GM18520 (cell line): ENCODE data around the gene PLAAT2.
A peak's percentile ranks its signal among the peaks of the same experiment; 100 is the strongest.
"Not testable (repeated sequence)": the region's sequence is repeated elsewhere in the genome, so short reads cannot be mapped to it uniquely, and the experiment has no call there.

ENCODE experiments used
- ATAC-seq: cut with Tn5 transposase; IDR thresholded peaks from one replicate; pipeline ENCODE4 v1.9.1; 2021; ENCODE audit not compliant: unreplicated experiment

PLAAT2 gene

DNA sequence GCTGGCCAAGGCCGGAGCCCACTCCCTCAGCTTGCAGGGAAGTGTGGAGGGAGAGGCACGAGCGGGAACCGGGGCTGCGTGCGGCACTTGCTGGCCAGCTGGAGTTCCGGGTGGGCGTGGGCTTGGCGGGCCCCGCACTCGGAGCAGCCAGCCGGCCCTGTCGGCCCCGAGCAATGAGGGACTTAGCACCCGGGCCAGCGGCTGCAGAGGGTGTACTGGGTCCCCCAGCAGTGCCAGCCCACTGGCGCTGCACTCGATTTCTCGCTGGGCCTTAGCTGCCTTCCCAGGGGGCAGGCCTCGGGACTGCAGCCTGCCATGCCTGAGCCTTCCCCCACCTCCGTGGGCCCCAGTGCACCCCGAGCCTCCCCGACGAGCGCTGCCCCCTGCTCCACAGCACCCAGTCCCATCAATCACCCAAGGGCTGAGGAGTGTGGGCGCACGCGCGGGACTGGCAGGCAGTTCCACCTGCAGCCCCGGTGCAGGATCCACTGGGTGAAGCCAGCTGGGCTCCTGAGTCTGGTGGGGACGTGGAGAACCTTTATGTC is 13.0 kb downstream of the PLAAT2 start:
- ATAC-seq: not testable (repeated sequence)

DNA sequence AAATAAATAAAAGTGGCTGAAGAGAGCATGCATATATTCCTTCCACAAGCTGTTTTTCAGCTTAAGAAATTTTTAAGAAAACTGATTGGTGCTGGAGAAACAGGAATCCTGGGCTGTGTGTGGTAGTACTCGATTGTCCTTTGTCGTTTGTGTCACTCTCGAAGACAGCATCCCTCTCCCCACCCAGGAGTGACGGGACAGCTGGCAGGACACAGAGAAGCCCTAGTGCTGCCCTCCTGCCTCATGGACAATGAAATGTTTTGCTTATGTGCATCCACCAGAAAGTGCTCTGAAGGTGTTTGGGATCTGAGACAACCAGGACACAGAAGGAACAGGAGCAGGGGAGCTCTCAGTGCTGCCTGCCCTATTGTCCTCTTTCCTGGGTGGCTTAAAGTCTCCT is 13.8 kb downstream of the PLAAT2 start:
- no peak for ATAC-seq

DNA sequence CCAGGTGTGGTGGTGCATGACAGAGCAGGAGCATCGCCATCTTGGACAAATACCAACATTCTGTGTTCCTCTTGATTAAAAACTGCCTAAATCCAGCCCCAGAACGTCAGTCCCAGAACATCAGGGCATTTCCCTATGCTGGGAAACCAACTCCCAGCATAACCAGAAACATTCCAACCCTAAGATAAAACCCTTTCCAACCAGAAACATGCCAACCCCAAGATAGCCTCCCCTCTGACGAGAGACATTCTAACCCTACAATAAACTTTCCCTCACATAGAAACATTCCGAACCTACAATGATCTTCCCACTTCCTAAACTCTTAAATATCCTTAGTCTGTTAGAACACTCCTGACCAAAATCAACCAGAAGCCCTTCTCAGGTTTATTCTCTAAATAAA is 15.0 kb downstream of the PLAAT2 start:
- ATAC-seq: no peak

DNA sequence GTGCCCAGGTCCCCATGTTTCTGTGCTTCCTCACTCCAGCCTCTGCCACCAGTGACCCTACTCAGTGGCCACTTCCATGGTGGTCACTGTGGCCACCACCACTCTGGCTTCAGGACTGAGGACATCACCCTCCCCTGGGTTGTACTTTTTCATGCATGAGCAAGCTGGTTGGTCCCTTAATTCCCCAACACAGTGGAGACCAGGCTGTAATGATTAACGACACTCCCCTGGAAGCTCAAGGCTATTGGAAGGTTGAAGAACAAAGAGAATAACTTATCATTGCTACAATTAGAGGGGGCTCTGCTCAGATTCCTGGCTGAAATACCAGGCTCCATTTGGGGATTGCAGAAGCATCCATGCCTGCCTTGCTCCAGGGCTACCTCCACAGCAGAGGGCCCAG is 16.1 kb downstream of the PLAAT2 start:
- no peak for ATAC-seq

DNA sequence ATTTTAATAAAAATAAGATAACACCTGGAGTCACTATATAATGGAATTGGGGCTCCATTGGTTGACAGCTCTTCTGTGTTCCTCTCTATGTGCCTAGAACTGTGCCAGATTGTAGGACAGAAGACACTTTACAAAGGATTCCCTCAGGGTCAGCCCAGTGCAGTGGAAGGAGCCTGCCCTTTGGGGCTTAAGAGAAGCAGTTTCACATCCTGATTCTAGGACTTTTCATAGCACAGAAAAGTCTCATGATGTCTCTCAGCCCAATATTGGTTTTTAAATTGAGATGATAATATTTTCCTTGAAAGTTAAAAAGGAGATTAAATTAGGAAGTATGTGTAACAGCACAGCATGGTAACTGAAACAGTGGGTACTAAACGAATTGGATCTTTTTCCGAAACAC is 19.5 kb downstream of the PLAAT2 start:
- ATAC-seq: no peak

DNA sequence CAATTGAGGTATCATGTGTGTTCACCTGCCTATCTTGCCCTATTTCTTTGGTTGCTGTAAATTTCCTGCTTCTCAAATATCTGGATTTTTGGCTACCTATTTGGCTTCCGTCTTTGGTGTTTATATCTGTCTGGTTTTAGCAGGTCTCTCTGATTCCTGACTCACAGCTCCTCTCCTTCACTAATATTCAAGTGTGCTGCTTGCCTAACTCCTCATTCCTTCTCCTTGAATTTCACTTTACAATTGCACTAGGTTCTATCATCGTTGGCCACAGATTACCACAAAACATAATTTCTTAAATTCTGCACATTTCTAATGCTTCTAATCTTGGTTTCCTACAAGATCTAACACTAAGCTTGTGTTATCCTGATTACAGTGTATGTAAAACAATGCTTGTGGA is 20.7 kb downstream of the PLAAT2 start:
- not testable (repeated sequence) for ATAC-seq

DNA sequence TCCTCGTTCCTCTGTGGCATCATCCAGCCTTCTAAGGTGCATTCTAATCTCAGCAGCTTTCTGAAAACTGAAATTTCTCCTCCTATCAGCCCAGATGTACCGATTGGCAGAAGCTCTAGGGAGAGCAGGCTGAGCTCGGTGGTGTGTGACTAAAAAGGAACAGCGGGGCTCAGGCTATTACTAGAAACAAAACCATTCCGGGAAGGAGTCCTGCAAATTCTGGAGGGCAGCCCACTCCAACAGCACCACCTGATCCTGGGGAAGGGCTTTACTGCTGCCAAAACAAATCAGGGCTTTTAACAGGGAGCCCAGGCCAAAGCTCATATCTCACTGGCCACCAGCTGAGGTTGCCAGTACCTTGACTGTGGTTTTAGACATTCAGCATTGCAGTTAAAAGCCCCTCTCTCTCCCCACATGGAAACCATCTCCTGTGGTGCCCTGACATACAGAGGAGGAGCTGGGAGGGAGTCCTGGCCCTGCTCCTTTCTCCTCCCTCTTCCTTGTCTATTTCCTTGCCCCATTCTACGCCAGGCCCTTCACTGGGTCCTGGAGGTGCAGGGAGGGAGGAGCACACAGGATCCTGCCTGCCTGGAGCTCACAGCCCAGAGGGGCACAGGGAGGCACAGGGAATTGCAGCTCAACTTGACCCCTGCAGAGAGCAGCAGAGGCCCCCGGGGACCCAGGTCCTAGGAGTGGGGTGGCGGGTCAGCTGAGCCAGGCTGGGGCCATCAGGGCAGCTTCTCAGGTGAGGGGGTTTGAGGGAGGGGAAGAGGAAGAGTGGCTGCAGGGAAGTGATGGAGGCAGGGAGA is 25.7 kb downstream of the PLAAT2 start:
- no peak for ATAC-seq

DNA sequence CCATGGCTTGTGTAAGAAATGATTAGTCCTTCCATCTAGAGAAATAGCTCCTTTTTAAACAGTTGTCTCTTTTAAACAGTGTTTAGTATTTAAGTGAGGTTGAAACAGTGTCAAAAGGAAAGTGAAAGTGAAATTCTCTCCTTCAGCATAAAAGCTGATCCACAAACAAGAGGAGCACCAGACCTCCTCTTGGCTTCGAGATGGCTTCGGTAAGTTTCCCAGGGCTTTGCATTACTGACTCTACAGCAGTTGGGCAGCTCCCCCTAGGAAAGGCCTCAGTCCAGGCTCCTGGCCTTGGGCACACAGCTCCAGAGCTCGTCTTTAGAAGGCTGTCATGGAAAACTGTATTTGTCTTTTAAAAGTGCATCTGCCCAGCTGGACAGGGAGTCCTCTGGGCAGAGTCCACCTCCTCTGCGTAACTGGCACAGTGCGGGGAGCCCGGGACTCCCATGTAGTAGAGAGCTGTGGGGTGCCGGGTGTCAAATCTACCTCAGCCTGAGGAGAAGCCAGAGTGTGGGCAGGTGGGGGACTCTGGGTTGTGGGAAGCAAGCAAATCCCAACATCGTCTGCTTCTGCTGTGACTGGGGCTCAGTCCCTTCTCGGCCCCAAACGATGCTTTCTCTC is 26.4 kb downstream of the PLAAT2 start, which contains the start of gene PLAAT4:
Gene PLAAT4, plus strand, starts transcription at position 140 of the 624 bp plus-strand sequence. Its CDS starts 61 bp downstream, at position 201.
- ATAC-seq: no peak

DNA sequence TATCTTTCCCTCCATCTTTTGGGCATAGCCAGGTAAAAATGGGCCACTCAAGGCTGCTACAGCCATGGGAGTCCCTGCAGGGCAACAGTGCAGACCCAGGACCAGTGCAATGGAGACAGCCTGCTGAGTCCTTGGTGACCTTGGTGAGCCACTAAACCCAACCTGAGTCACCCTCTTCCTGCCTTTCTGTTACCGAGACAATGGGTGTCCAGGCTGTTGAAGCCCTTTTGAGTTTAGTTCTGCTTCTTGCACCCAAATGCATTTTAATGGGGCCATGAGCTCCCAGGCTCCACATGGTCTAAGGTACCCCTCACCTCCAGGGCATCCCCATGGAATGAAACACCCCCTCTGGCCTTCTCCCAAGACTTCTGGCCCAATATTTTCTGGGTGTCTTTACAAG is 27.4 kb downstream of the PLAAT2 start:
- ATAC-seq: no peak

DNA sequence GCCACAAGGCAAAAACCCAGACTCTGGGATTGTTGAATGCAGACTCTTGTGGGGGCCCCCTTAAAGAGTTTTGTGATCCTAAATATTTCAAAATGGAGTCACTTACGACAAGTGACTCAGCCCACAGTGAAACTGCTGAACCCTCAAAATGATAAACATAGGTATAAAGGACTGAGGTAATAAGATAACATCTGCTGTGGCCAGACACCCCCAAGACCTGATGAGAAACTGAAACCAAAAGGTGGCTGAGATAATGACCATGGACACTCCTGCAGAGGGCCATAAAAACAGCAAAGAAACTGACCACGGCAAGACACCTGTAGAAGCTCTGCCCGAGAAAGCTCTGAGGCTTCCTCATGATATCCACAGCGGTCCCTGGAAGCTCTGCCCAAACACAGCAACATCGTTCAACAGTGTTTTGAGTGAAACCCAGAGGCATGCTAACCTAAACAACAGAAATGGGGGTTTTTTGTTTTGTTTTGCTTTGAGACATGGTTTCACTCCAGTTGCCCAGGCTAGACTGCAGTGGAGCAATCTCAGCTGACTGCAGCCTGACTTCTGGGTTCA is 28.2 kb downstream of the PLAAT2 start:
- no peak for ATAC-seq

DNA sequence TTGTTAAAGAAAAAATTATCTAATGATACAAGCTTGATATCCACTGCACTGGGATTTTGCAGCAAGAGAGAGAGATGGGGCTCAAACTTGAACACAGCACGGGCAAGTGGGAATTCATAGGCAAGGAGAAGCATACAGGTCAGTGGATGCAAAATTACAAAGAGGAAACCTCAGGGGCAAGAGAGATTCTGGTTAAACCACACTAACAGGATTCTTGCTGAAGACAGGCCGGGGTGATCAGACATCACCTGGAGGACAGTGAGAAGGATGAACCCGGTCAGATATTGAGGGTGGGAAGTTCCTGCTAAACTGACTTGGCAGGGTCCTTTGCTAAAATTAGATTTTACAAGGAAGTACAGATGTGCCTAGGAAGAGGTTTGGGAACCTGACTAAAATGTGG is 29.1 kb downstream of the PLAAT2 start:
- no peak for ATAC-seq

DNA sequence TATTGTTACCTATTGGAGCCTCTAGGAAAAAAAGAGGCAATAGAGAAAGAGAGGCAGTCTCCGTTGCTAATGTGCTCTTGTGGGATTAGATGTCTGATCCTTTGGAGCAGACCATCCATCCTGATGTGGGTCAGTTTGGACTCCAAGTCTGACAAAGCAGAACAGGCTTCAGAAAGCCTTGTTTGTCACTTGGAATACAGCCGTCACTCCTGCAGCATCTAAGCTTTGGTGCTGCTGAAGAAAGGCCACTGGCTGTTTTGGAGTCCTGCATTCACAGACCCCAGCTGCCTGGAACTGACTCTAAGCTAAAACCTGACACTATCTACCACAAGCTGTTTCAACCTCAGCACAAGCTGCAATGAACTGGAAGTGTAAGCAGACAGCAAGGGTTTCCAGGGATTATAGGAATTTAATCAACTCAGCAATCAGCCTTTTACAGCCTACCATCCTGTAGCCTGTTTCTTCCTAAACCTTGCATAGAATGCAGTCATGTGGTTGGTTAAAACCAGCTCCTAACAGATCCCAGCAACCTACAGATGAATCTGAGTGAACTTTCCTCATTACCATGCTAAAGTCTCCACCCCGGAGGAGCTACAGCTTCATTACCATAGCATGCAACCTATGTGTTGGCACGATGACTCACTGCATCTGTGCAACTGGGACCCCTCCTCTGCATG is 30.2 kb downstream of the PLAAT2 start:
- ATAC-seq: no peak

DNA sequence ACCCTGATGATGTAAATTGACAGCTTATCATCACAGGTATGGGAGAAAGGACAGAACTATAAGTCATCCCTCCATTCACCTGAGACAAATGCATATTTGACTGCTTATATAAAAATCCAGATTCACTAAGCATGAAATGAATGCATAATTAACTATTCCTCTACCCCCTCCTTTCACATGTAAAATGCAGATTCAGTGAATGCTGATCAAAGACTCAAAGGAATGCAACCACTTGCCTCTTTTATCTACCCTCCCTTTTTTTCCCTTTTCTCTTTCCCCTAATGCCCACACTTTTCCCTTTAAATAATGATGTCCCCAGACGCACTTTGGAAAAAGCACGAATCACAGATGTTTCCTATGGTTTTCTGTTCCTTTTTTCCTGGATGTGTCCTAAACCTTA is 31.1 kb downstream of the PLAAT2 start:
- no peak for ATAC-seq

DNA sequence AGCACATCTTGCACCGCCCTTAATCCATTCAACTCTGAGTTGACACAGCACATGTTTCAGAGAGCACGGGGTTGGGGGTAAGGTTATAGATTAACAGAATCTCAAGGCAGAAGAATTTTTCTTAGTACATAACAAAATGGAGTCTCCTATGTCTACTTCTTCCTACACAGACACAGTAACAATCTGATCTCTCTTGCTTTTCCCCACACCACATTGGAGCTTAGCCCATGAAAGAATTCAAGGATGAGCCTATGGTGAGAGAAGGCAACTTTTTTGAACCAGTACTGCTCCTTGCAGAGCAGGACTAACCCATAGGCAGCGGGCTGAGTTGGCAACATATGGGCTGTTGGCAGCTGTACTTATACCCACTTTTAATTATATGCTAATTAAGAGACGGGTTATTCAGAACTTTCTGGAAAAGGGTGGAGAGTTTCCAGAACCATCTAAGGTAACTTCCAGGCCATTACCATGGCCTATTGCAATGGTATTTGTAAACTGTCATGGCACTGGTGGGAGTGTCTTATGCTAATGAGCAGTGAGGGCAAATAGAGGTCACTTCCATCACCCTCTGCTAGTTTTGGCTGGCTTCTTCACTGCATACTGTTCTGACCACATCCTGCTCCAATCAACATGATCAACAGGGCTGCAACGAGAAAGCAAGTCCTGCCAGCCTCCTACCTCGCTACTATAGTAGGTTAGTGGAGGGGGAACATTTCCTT is 31.9 kb downstream of the PLAAT2 start:
- peak; percentile 65 for ATAC-seq

DNA sequence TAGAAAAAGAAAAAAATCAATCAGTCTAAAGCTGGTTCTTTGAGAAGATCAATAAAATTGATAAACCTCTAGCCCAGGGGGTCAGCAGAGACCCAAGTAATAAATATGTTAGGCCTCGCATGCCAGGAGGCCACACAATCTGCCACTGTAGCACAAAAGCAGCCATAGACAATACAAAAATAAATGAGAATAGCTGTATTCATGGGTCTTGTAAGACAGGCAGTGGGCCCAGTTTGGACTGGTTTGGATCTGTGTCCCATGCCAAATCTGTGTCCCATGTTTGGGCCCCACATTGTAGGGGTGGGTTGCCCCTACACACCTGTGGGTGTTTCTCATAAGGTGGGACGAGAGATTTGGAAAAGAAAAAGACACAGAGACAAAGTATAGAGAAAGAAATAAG is 33.2 kb downstream of the PLAAT2 start:
- no peak for ATAC-seq

DNA sequence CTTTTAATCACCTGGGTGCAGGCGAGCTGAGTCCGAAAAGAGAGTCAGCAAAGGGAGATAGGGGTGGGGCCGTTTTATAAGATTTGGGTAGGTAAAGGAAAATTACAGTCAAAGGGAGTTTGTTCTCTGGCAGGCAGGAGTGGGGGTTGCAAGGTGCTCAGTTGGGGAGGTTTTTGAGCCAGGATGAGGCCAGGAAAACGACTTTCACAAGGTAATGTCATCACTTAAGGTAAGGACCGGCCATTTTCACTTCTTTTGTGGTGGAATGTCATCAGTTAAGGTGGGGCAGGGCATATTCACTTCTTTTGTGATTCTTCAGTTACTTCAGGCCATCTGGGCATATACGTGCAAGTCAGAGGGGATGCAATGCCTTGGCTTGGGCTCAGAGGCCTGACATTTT is 33.8 kb downstream of the PLAAT2 start:
- not testable (repeated sequence) for ATAC-seq

DNA sequence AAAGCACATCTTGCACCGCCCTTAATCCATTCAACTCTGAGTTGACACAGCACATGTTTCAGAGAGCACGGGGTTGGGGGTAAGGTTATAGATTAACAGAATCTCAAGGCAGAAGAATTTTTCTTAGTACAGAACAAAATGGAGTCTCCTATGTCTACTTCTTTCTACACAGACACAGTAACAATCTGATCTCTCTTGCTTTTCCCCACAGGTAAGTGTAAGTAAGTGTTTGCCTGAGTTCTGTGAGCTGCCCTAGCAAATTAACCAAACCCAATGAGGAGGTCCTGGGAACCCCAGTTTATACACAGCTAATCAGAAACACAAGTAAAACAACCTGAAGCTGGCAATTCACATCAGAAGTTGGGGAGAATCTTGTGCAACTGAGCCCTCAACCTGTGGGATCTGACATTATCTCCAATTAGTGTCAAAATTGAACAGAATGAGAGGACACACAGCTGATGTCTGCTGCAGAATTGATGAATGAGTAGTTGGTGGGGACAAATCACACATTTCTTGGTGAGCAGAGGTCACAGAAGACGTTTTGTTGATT is 34.4 kb downstream of the PLAAT2 start:
- not testable (repeated sequence) for ATAC-seq

DNA sequence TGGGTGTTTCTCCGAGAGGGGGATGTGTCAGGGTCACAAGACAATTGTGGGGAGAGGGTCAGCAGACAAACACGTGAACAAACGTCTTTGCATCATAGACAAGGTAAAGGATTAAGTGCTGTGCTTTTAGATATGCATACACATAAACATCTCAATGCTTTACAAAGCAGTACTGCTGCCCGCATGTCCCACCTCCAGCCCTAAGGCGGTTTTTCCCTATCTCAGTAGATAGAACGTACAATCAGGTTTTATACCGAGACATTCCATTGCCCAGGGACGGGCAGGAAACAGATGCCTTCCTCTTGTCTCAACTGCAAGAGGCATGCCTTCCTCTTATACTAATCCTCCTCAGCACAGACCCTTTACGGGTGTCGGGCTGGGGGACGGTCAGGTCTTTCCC is 35.0 kb downstream of the PLAAT2 start:
- not testable (repeated sequence) for ATAC-seq

DNA sequence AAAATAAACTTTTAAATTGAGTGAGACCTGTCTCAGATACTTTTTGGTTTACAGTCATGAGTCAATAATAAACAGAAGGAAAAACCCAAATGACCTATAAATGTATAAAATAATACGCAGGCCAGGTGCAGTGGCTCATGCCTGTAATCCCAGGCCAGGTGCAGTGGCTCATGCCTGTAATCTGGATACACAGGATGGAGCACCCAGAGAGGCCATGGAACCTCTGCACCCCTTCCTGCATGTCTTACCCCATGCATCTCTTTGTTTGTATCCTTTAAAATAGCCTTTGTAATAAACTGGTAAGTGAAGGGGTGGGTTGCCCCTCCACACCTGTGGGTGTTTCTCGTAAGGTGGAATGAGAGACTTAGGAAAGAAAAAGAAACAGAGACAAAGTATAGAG is 35.5 kb downstream of the PLAAT2 start:
- ATAC-seq: no peak

DNA sequence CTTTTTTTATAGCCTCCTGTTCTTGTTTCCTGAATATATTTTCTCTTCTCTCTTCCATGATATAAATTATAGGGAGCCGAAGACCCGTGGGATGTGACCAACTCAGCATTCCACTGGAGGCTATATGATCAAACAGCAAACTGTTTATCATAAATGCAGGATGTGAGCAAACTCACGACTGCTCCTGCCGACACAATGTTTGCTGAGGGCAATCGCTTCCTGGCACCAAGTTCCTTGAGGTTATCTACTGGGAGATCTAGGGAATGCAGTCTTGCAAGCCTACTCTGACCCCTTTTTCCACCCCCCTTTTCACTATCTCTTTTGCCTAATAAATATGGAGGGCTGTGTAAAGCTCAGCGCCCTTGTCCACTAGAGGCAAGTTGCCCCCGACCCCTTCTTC is 40.0 kb downstream of the PLAAT2 start:
- ATAC-seq: no peak
